ENCODE results near the gene USP6NL.
A peak's percentile ranks its signal among the peaks of the same experiment; 100 is the strongest.

USP6NL gene

GRCh38 chr10:11415095-11415494, 196.4 kb downstream of the USP6NL start:
- Histone ChIP-seq H3K4me2 (ENCODE audit: low read depth, low read length, poor library complexity, severe bottlenecking) (no peak overlapping the region), H3K36me3 (ENCODE audit: insufficient read depth, low read length) (no peaks in the 10 kb centered on the region), H2AFZ (ENCODE audit: low read length) (no peak overlapping the region), H4K20me1 (ENCODE audit: insufficient read depth, low read length, poor library complexity, severe bottlenecking) (no peaks in the 10 kb centered on the region), H3K9me3 (ENCODE audit: insufficient read depth, low read depth, low read length) (peaks cover 7% of the 10 kb centered on the region; the same call in 1 of the 2 replicates), H3K79me2 (ENCODE audit: insufficient read depth, low read length) (no peaks in the 10 kb centered on the region), H3F3A (ENCODE audit: low read depth) (no peaks in the 10 kb centered on the region), H3K4me1 (ENCODE audit: insufficient read depth, low read length, poor library complexity, severe bottlenecking) (no peaks in the 10 kb centered on the region), H3K27me3 (ENCODE audit: insufficient read depth, low read length, poor library complexity, severe bottlenecking) (no peaks in the 10 kb centered on the region), H3K9ac (ENCODE audit: low read depth, low read length, poor library complexity, severe bottlenecking) (no peak overlapping the region), H3K4me3 (ENCODE audit: low read length, poor library complexity, severe bottlenecking) (no peak overlapping the region), H3K9me2 (replicated peaks; ENCODE audit: low read depth, low read length) (no peaks in the 10 kb centered on the region)
- no peak for TF ChIP-seq EZH2phosphoT487 (IDR thresholded peaks at IDR 0.05; ENCODE audit: borderline replicate concordance)
- TF ChIP-seq CTCF (conservative IDR thresholded peaks at IDR 0.05; ENCODE audit: low read length): no peak

GRCh38 chr10:11414314-11415038, 197.0 kb downstream of the USP6NL start:
- Histone ChIP-seq H3K4me3 (ENCODE audit: low read length, poor library complexity, severe bottlenecking) (no peak overlapping the region), H3K36me3 (ENCODE audit: insufficient read depth, low read length) (no peaks in the 10 kb centered on the region), H2AFZ (ENCODE audit: low read length) (no peak overlapping the region), H3K9me2 (replicated peaks; ENCODE audit: low read depth, low read length) (no peaks in the 10 kb centered on the region), H3F3A (ENCODE audit: low read depth) (no peaks in the 10 kb centered on the region), H4K20me1 (ENCODE audit: insufficient read depth, low read length, poor library complexity, severe bottlenecking) (no peaks in the 10 kb centered on the region), H3K9ac (ENCODE audit: low read depth, low read length, poor library complexity, severe bottlenecking) (no peak overlapping the region), H3K79me2 (ENCODE audit: insufficient read depth, low read length) (no peaks in the 10 kb centered on the region), H3K4me2 (ENCODE audit: low read depth, low read length, poor library complexity, severe bottlenecking) (no peak overlapping the region), H3K27me3 (ENCODE audit: insufficient read depth, low read length, poor library complexity, severe bottlenecking) (no peaks in the 10 kb centered on the region), H3K4me1 (ENCODE audit: insufficient read depth, low read length, poor library complexity, severe bottlenecking) (no peaks in the 10 kb centered on the region), H3K9me3 (ENCODE audit: insufficient read depth, low read depth, low read length) (0 out of 2 replicates have a peak, but pooled peaks cover 3% of the 10 kb centered on the region)
- TF ChIP-seq CTCF (conservative IDR thresholded peaks at IDR 0.05; ENCODE audit: low read length): no peak
- no peak for TF ChIP-seq EZH2phosphoT487 (IDR thresholded peaks at IDR 0.05; ENCODE audit: borderline replicate concordance)

- H3K4me3 ChIP-seq (ENCODE audit: low read length, poor library complexity, severe bottlenecking): no peak overlapping the region
- H2AFZ ChIP-seq (ENCODE audit: low read length): no peak overlapping the region
- no peak overlapping the region for H3K4me2 ChIP-seq (ENCODE audit: low read depth, low read length, poor library complexity, severe bottlenecking)
- H3K9ac ChIP-seq (ENCODE audit: low read depth, low read length, poor library complexity, severe bottlenecking): no peak overlapping the region
- H3F3A ChIP-seq (ENCODE audit: low read depth): no peaks in the 10 kb centered on the region
- H3K79me2 ChIP-seq (ENCODE audit: insufficient read depth, low read length): no peaks in the 10 kb centered on the region
- H3K4me1 ChIP-seq (ENCODE audit: insufficient read depth, low read length, poor library complexity, severe bottlenecking): peaks cover 6% of the 10 kb centered on the region
- TF ChIP-seq CTCF (conservative IDR thresholded peaks at IDR 0.05; ENCODE audit: low read length): peak; percentile 68
- TF ChIP-seq EZH2phosphoT487 (IDR thresholded peaks at IDR 0.05; ENCODE audit: borderline replicate concordance): no peak
- H4K20me1 ChIP-seq (ENCODE audit: insufficient read depth, low read length, poor library complexity, severe bottlenecking): no peaks in the 10 kb centered on the region
- H3K27me3 ChIP-seq (ENCODE audit: insufficient read depth, low read length, poor library complexity, severe bottlenecking): no peaks in the 10 kb centered on the region
- no peaks in the 10 kb centered on the region for H3K36me3 ChIP-seq (ENCODE audit: insufficient read depth, low read length)
- H3K9me2 ChIP-seq (replicated peaks; ENCODE audit: low read depth, low read length): no peaks in the 10 kb centered on the region
- H3K9me3 ChIP-seq (ENCODE audit: insufficient read depth, low read depth, low read length): peaks cover 3% of the 10 kb centered on the region; the same call in 1 of the 2 replicates
These were observed 199.4 kb downstream of the USP6NL start for GRCh38 chr10:11411926-11412545.
